ENCODE measurements around the gene IDUA.
"Not testable (repeated sequence)": the region's sequence is repeated elsewhere in the genome, so short reads cannot be mapped to it uniquely, and the experiment has no call there.

IDUA gene

DNA sequence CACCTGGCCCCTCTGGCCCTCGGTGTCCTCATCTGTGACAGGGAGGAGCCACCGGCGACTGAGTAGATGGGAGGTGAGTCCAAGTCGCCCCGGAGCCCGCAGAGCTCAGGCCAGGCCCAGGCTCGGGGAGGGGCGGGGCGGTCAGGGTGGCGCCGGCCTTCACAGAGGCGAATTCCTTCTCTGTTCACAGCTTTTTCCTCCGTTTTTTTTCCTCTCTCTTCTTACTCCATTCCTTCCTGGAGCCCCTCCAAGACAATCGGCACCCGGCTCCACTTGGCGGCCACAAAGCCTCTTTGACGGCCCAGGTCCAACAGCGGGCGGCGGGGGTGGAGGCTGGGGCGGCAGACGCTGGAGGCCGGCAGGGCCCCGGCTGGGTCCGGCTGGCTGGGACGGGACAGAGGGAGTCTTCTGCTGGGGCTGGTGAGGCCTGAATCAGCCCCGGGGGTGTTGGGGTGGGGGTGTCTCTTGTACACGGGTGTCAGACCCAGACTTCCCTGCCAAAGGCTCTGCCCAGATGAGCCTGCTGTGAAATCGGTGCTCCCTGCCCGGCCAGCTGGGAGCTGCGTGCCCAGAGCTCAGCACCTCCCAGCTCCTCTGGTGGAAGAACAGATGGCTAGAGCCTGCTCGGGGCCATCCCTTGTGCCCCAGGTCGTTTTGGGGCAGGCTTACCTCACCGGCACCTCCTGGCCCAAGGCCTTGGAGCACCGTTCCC lies 47.2 kb downstream of the IDUA start:
- no peak for DNase-seq

DNA sequence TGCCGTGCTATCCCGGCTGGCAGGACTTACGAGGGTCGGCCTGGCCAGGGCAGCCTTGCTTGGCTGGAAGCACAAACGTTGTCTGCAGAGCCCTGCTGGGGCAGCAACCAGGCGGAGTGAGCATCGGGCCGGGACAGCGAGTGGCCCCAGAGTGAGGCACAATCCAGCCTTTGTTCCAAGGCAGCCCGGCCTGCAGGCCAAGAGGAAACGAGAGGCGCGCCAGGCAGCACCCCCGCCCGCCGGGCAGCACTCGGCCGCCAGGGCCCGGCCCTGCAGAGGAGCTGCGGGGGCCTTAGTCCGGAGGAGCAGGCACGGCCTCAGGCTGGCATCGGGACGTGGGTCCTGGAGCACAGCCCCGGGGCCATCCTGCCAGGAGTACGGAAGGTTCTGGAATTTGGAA lies 48.7 kb downstream of the IDUA start:
- no peak for DNase-seq

DNA sequence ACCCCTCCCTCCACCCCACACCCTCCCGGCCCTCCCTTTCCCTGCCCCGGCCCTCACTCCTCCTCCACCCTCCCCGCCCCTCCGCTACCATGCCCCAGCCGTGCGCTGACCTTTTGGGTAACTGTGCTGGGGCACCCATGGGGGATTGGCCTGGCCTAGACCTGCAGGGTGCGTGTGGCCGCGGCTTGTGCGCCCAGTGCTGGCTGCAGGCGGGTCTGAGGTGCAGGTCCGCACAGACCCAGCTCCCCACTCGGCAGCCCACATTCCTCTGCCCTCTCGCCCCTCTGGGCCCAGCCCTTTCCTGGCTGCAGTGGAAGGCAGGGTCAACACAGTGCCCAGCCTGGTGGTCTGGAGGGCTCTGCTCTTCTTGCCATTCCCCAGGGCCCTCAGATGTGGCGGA lies 49.3 kb downstream of the IDUA start:
- no peak for DNase-seq

DNA sequence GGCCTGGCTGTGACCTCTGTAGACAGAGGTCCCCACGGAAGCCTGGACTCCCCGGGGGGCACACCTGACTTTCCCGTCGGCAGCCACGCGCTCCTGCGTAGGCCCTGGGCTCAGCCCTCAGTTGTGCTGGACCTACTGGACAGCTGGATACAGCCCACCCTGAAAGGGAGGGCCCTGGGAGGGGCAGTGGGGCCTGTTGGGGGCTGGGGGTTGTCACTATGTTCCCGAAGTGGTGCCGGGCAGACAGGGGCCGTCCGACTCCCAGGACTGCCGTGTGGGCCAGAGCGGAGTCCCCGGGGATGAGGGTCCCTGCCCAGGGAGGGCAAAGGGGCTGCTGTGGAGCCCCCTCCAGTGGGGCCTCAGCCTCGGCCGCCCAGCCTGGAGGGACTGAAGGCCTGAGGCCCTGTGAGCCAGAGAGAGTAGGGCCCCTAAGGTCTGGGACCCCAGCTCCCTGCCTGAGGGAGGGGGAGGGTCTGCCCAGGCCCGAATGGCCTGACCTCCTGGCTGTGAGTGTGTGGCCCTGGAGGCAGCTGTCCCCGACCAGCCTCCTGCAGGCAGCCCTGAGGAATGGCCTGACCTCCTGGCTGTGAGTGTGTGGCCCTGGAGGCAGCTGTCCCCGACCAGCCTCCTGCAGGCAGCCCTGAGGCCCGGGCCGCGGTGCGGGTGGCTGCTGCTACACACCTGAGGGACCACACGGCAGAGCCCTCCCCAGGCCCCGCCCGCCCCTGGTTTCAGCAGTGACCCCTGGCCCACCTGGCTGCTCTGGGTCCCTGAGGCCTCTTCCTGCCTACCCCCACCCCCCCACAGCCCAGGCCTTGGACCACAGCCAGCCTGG lies 50.3 kb downstream of the IDUA start:
- no peak for DNase-seq

DNA sequence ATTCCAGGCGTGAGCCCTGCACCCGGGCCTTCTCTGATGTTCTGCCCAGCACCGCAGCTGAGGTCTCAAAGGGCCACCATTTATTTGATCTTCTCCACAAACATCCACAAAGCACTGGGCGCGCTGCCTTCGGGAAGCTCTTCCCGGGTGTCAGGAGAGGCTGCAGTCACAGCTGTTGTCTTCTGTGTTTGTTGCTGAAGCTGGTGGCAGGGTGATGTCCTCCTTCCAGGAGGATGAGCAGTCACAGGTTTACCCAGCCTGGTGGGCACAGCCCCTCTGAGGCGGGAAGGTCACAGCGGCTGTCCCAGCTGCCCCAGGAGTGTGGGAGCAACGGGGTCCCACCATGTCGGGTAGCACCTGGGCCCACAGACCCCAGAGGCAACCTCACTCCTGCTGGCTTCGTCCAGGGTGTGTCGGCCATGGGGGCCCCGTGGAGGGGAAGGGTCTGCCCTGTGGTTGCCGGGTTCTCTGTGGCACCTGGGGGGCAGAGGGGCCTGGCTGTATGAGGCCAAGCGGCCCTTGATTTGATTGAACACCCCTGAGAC lies 52.2 kb downstream of the IDUA start:
- no peak for DNase-seq

DNA sequence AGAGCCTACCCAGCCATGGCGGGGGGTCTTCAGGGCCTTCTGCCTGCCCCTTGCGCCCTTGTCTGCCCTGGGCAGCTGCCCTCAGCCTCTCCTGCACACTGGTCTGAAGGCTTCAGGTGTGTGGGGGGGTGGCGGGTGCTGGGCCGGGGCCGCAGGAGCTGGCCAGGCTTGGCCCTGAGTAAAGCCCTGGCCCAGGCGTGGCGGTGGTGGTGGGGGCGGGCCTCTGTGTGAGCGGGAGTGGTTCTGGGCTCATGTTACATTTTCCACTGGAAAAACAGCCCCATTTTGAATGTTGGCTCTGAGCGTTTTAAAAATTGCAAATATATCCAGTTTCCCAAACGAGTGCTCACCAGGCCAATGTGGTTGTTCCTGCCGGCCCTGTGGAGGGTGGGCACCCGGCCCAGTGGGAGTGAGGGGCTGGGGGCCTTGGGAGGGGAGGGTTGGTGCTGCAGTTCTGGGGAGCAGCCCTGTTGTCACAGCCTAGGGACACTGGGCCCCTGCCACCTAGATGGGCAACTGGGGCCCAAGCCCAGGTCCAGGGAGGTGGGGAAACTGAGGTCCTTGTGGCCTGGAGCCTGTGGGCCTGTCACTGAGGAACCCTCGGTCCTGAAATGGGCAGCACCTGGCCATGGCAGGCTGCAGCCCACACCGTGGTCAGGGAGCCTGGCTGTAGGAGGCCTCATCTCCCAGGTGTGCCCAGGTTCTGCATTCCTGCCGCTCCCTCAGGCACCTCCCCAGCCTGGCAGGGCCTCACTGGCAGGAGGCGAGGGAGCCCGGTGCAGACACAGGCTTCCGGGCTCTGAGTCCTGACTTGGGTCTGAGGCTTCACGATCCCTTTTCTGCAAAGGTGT lies 52.9 kb downstream of the IDUA start:
- no peak for DNase-seq

DNA sequence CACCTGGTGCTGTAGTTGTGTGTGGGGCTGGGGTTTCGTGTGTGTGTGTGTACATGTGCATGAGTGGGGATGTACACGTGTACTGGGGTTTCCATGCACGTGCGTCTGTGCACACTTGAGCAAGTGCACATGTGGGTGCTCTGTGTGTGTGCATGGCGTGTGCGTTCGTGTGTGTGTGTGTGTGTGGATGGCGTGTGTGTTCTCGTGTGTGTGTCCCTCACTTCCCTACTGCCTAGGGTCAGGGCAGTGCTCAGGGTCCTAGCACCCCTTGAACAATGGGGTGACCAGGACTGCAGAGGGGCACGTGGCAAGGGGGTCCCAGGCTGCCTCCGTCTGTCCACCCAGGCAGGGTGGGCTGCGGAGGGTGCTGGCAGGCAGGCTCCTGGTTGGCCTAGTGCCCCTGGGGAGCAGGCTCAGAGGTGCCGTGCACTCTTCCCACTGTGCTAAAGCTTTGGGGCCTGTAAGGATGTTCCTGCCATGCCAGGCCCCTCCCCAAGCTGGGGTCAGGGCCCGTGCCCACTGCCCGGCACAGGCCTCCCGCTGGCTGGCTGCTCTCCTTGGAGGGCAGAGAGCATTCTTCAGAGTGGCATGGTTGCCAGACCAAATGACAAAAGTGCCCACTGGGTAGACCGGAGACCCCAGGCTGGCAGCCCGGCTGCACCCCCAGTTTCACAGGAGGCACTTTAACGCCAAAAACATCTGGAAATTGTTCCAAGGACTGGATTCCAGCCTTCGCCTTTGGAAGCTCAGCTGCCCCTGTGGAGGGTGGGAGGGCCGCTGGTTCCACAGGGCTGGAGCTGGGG lies 53.7 kb downstream of the IDUA start:
- no peak for DNase-seq

DNA sequence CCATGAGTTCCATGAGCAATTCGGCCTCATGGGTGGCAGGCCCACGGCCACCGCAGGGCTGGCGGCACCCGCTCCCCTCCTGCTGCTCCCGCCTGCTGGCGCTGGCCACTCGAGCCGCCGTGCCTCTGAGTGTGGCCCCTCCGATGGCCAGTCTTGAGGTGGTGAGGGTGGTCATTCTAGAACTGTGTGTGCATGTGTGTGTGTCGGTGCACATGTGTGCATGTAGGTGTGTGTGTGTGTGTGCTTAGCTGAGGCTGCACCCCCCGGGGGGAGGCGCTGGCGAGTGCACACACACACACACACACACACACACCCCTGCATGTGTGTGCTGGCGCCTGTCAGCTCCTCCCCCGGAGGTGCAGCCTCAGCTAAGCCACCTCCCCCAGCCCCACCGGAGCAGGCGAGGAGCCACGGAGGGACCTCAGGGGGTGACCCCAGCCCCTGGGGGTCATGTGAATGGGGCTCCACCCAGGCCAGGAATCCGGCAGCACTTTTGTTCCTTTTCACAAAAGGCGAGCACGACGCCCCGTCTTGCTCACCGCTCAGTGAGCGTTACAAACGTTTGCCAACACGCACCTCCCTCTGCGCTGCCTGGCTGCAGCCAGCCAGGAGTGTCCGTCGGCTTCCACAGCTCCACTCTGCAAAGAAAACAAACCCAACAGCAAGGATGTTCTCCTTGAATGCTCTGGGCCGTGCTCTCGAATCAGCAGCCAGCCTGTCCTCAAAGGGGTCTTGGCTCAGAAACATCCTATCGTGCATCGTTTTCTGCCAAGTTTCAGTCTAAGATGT lies 54.5 kb downstream of the IDUA start:
- DNase-seq, result no peak

DNA sequence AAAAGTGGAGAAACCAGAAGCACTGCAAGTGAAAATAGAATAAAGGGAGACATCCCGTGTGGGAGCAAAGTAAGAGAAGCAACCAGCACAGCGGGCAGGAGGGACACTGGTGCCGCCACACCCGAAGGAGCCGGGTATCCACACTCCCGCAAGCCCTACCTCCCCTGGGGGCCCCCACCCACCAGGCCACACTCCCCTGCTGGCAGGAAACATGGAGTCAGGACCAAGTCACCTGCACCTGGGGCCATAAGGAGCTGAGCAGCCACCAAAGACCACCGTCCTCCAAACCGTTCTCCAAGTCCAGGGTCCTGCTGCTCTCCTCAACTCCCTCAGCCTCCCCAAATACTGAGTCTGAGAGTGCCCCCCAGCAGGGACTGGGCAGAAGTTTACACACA lies 55.1 kb downstream of the IDUA start:
- no peak for DNase-seq

DNA sequence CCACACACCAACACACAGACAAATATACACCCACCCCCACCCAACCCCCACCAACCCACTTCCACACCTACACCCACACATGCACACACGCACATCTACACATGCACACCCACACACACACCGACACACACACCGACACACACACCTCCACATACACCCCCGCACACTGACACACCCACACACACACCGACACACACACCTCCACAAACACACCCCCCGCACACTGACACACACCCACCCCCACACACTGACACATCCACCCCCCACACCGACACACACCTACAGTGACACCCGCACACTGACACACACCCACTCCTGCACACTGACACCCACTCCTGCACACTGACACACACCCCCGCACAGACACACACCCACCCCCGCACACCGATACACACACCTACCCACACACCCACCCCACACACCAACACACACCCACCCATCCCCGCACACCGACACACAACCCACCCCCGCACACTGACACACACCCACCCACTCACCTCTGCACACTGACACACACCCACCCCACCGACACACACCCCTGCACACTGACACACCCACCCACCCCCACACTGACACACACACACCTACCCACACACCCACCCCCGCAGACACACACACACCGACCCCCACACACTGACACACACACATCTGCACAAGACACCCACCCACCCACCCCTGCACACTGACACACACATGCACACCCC lies 55.7 kb downstream of the IDUA start:
- DNase-seq, result no peak

DNA sequence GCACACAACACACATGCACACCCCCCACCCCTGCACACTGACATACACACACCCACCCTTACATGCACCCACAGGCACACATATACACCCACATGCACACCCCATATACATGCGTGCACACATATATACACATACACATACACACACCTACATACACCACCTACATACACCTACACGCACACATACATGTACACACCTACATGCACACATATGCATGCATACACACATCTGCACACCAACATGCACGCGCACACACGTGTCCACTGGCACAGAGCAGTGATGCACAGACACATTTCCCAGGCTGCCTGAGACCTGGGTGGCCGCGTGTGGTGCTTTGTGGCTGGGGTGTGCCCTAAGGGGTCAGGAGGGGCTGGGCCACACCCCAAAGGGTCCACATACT lies 56.3 kb downstream of the IDUA start:
- DNase-seq, result no peak

DNA sequence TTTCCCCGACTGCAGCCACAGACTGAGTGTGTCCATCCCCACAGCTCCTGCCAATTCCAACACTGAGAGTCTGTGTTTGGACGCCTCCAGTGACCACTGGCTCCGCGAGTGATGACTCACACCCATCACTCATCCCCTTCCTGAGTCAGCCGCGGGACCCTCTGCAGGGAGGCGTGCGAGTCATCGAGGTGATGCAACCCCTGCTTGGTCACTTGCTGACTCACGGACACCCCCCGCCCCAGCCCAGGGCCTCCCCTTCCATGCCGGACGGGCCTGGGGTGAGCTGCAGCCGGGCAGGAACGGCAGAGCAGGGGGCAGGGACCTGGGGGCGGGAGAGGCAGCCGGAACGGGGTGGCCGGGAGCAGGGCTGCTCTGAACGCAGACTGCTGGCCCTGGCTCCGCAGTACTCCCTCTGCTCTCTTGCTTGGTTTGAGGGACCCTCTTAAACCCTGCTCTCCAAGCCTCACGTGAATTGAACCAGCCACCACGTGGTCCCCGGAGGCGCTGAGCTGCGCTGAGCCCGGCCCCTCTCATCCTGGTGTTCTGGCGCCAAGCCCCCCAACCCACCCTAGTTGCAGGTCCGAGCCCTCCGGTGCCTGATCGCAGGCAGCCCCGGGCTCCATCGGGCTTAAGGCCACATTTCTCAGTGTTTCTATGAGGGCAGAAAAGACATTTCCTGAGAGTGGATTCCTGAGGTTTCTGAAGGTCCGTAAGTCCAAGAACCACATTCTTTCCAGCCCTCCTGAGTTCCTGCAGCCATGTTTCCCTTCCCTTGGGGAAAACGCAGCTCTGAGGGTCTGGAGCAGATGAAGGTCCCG lies 57.0 kb downstream of the IDUA start:
- DNase-seq, result no peak

DNA sequence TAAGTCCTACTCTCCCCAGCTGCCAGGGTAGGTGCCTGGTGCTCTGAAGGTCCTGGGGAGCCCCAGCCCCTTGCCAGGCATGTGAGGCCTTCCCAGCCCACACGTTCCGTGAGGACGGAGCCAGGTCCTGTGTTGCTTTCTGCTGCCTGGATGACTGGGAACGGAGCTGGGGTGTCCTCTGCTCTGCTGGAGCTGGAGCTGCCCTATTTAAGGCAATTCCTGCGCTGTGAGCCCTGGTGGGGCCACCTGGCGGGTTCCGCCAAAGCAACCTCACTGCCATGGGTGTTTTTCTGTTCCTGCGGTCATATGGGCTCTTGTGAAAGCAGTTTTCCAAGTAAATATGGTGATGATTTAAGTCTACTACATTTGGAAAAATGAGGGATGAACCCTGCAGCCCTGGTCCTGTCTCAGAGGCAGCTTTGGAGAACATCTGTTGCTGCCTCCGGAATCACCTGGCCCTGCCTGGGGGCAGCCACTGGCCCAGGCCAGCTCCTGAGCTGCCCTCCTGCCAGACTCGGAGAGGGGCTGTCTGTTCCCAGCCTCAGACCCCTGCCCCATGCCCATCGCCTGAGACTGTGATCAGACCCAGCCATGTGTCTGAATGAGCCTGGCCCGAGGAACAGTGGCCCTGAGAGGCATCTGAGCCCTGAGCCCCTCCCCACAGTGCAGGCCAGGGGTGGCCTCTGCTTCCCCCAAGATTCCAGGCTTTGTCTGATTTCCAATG lies 57.8 kb downstream of the IDUA start:
- no peak for DNase-seq

DNA sequence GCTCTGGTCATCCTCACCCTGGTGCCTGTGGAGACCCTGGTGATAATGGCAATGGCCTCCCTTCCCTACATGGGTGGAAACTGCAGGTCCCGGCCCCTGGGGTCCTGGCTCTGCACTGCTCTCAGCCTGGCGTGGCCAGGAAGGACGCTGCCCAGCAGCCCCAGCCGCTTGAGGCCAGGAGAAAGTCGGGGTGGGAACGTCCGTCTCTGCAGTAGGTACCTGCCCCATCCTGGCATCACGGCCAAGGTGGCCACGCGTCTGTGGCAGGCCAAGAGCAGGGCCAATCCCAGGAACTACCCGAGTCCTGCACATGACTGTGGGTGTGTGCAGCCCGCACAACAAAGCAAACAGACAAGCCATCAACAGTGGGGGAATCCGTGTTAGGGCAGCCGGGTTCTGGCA lies 58.4 kb downstream of the IDUA start:
- DNase-seq, result no peak

DNA sequence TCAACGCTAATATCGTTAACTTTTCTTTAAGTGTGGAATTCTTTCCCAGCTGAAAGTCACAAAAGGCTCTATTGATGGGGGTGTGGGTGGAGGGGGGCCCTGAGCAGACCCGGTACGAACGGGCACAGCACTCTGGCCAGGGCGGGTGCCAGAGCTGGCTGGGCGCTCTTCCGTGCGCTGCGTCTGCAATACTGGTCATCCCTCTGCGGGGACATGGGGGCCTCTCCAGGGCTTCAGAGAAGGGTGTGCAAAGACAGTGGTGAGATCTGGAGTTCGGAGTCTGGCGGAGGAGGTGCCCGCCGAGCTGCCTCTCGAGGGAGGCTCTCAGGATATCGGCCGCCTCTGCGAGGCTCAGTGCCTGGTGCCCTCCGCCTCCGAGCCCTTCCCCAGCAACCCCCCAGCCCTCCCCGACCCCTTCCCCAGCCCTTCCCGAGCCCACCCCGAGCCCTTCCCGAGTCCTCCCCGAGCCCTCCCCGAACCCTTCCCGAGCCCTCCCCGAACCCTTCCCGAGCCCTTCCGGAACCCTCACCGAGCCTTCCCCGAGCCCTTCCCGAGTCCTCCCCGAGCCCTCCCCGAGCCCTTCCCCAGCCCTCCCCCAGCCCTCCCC lies 58.9 kb downstream of the IDUA start:
- DNase-seq, result no peak

DNA sequence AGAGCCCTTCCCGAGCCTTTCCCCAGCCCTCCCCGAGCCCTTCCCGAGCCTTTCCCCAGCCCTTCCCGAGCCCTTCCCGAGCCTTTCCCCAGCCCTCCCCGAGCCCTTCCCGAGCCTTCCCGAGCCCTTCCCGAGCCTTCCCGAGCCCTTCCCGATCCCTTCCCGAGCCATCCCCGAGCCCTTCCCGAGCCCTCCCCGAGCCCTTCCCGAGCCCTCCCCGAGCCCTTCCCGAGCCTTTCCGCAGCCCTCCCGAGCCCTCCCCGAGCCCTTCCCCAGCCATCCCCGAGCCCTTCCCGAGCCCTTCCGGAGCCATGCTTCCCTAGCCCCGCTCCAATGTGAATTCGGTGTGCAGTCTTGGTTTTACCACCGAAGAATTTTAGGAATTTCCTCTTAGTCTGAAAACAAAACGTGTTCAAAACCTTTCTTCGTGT lies 59.8 kb downstream of the IDUA start:
- not testable (repeated sequence) for DNase-seq

DNA sequence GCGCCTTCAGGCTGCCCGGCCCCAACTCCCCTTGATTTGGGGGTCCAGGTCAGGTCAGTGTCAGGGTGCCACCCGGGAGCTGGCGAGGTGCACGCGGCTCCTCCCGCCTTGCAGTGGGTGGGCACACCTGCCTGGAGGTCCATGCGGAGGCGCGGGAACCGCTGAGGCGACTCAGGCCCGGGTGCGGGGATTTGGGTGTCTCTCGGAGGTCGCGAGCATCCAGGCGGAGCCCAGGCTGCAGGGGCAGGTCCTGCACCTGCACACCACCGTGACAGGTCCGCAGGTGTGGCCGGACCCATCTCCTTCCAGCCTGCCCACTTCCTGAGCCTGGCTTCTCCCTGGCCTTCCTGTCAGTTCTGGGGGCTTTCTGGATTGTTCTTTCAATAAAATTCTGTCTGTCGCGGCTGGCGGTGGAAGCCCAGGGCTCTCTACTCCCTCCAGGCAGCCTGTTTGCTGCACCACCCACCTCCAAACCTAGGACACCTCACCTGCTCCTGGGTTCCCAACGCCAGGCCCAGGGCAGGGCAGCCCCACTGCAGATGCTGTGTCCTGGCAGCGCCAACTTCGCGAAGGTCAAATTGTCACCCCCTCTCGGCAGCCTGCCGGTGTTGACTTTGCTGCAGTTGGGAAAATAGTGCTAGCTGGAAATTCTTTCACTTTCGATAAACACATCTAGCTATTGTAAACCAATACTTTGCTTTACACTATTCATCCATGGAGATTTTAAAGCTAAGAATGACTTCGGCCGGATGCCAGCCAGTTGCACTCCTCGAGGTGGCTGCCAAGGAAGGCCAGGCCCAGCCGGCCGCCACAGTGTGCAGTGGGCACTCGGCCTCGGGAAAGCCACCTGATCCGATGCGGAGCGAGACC lies 60.5 kb downstream of the IDUA start:
- no peak for DNase-seq

Measured in DMS153 (cell line).